Tibial nerve (tissue), 4 donors: Measurements from ENCODE around the gene BMPR1A. TPM values are rescaled to one million over a fixed set of nuclear protein-coding genes. Genes with fewer than 3 reads are reported as not detected.
"Not testable (repeated sequence)": the region's sequence is repeated elsewhere in the genome, so short reads cannot be mapped to it uniquely, and the experiment has no call there.

Experiments used
- DNase-seq, 2 donors: peaks; one replicate each; pipeline ENCODE4 v3.0.0-alpha.2; 2019; ENCODE audit warnings: low spot score in 2 of 2
- H3K27ac ChIP-seq, 4 donors: fragments of 200-600 bp; sonication (generic) in 3 of 4; one replicate each; pipeline ENCODE4 v1.5.1; 2017 to 2019; ENCODE audit warnings: mild to moderate bottlenecking in 1 of 4
- H3K27me3 ChIP-seq, 2 donors: fragments of 200-600 bp; sonication (generic) in 1 of 2; one replicate each; pipeline versions ENCODE4 v1.5.1 to v1.6.0; 2017 to 2019
- H3K36me3 ChIP-seq, 3 donors: fragments of 200-600 bp; sonication (generic); one replicate each; pipeline ENCODE4 v1.5.1; 2018 to 2019
- H3K4me1 ChIP-seq, 4 donors: fragments of 200-600 bp; sonication (generic) in 3 of 4; one replicate each; pipeline ENCODE4 v1.5.1; 2017 to 2019
- H3K4me3 ChIP-seq, 4 donors: fragments of 200-600 bp; sonication (generic) in 3 of 4; one replicate each; pipeline ENCODE4 v1.5.1; 2017 to 2019; ENCODE audit warnings: mild to moderate bottlenecking in 1 of 4, moderate library complexity in 1 of 4
- H3K9me3 ChIP-seq, 4 donors: fragments of 200-600 bp; sonication (generic) in 3 of 4; one replicate each; pipeline ENCODE4 v1.5.1; 2017 to 2019
- CTCF ChIP-seq, 5 experiments: fragments of 200-600 bp in 3 of 5; fragments of 450-650 bp in 2 of 5; sonication (generic) in 3 of 5; IDR thresholded peaks; one replicate each; pipeline ENCODE4 v1.5.1; 2016 to 2019; ENCODE audit warnings: antibody characterized with exemption in 5 of 5, mild to moderate bottlenecking in 3 of 5, moderate library complexity in 2 of 5
- EP300 ChIP-seq, 2 donors: sonication (generic); formaldehyde crosslinking; IDR thresholded peaks; one replicate each; pipeline ENCODE4 v1.6.1; 2017; ENCODE audit warnings: antibody characterized with exemption in 2 of 2, mild to moderate bottlenecking in 1 of 2
- POLR2A ChIP-seq, 2 donors: fragments of 450-650 bp; IDR thresholded peaks; one replicate each; pipeline ENCODE4 v1.6.1; 2017; ENCODE audit warnings: antibody characterized with exemption in 2 of 2, mild to moderate bottlenecking in 2 of 2, moderate library complexity in 2 of 2
- WGBS, 2 donors: methylation state at CpG; one replicate each; pipeline ENCODE4 v1.1.5; 2018; 5-methylcytosine and 5-hydroxymethylcytosine counted together
- total RNA-seq, 4 donors: library from RNA; depleted of rRNA; stranded (reverse); fragments of >200 nt; gene quantifications; one replicate each; pipeline ENCODE4 v1.1.0, GENCODE V29; 2016

Gene BMPR1A
- total RNA-seq, 4 donors from 2014 or later: 35.7 to 51.3 (median 42.8) TPM

DNA sequence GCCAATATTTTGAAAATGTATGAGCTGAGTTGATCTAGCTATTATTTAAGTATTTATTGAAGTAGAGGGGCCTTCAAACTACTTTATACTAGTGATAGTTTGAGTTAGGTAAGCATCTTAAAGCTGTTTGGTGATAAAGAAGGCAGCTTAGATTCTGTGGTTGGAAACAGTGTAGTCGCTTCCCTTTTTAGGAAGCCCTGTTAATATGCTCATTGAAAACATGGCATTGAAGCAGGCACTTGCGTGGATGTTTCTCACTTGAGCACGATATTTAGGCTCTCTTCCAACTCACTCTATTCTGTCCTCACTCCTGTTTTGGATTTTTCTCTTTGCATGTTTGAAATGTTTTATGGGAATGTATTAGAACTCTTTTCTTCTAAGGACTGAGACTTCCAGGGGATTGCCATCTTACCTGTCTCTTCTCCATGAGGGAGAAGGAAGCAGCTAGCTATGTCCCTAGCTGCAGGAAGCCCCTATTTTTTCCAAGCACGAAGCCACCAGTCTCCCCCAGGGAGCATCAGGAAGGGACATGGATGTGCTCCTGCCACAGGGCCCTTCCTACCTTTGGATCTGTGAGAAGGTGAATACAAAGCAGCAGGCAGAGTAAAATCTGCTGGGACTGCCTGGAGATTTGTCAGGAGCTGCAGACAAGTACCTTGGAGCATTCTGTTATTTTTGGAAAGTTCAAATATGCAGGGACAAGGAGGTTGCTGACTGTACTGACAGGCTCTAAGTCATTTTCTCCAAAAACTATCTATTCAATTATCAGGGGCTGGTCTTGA is 22.0 kb upstream of the BMPR1A start:
- peaks cover 0 to 3% (median 0%) of the 10 kb centered on the region in 4 donors for H3K4me1 ChIP-seq
- H3K36me3 ChIP-seq: no peaks in the 10 kb centered on the region
- H3K27me3 ChIP-seq: no peaks in the 10 kb centered on the region
- no peak for DNase-seq
- H3K27ac ChIP-seq: no peak overlapping the region
- no peak for TF ChIP-seq POLR2A (IDR thresholded peaks at IDR 0.05)
- no peak for TF ChIP-seq CTCF (IDR thresholded peaks at IDR 0.05)
- TF ChIP-seq EP300 (IDR thresholded peaks at IDR 0.05): no peak
- 45 to 55% methylated on average over 4 of the region's 4 CpGs for WGBS, 2 donors
- no peak overlapping the region for H3K4me3 ChIP-seq
- no peaks in the 10 kb centered on the region for H3K9me3 ChIP-seq

- DNase-seq, H3K27me3 ChIP-seq, H3K9me3 ChIP-seq, H3K27ac ChIP-seq, H3K36me3 ChIP-seq, H3K4me1 ChIP-seq, H3K4me3 ChIP-seq: not testable (repeated sequence)
- WGBS, 2 donors: 96 to 97% methylated on average over 4 of the region's 4 CpGs
Measured at GRCh38 chr10:86735278-86735677, 21.1 kb upstream of the BMPR1A start.

- TF ChIP-seq POLR2A (IDR thresholded peaks at IDR 0.05): no peak
- TF ChIP-seq CTCF (IDR thresholded peaks at IDR 0.05): no peak
- TF ChIP-seq EP300 (IDR thresholded peaks at IDR 0.05): no peak
- 88 to 92% methylated on average over 1 of the region's 1 CpG for whole genome bisulfite sequencing, 2 donors
- H3K4me3 ChIP-seq: no peak overlapping the region
- H3K27ac ChIP-seq: no peak overlapping the region
- no peaks in the 10 kb centered on the region for H3K36me3 ChIP-seq
- no peaks in the 10 kb centered on the region for H3K27me3 ChIP-seq
- H3K9me3 ChIP-seq: no peaks in the 10 kb centered on the region
- peaks cover 0 to 12% (median 0%) of the 10 kb centered on the region in 4 donors for H3K4me1 ChIP-seq
- no peak for DNase-seq
Measured at GRCh38 chr10:86742230-86742629, 14.2 kb upstream of the BMPR1A start.

GRCh38 chr10:86744067-86744725 is 12.2 kb upstream of the BMPR1A start:
- TF ChIP-seq CTCF (IDR thresholded peaks at IDR 0.05): no peak
- TF ChIP-seq EP300 (IDR thresholded peaks at IDR 0.05): peak in 1 of 2 donors; percentile 70
- WGBS, 2 donors: 63 to 72% methylated on average over 7 of the region's 7 CpGs
- Histone ChIP-seq H3K27me3 (no peaks in the 10 kb centered on the region), H3K9me3 (no peaks in the 10 kb centered on the region), H3K4me1 (peaks cover 0 to 27% (median 6%) of the 10 kb centered on the region in 4 donors), H3K27ac (peak overlapping the region in 2 of 4 donors; percentile 56 to 68), H3K4me3 (no peak overlapping the region), H3K36me3 (no peaks in the 10 kb centered on the region)
- DNase-seq: peak in 1 of 2 donors; percentile 46

DNA sequence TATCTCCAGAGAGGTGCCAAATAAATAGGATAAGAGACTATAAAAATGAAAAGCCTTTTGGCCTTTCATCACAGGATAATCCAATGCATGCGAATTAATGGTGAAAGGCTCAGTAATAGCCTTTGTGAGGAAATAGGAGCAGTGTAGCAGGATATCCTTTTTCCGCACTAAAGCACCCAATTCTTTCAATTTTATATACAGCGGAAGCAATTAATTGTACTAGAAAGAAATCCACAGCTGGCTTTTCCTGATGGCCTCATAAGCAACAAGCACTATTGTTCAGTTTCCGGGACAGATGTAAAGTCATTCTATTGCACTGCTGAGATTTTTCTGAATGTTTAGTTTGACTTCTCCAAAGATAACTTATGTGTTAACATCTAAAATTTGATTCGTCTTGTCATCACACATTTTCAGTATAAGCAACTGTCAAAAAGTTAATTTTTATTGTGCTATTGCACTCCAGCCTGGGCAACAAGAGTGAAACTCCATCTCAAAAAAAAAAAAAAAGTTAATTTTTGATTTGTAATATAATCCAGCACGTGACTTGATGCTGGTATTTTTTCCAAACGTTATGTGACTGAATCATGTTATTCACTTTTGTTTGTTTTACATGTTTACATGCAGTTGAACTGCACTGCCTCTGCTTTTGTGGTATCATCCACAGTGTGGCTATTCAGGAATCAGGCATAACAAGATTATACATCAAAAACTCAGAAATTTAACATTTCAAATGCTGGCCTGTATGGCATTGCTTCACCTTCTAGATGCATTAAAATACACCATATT is 8.4 kb upstream of the BMPR1A start:
- whole genome bisulfite sequencing, 2 donors: 19 to 25% methylated on average over 7 of the region's 7 CpGs
- no peak for DNase-seq
- no peaks in the 10 kb centered on the region for H3K36me3 ChIP-seq
- TF ChIP-seq EP300 (IDR thresholded peaks at IDR 0.05) (no peak), CTCF (IDR thresholded peaks at IDR 0.05) (no peak), POLR2A (IDR thresholded peaks at IDR 0.05) (no peak)
- H3K4me1 ChIP-seq: peaks cover 0 to 24% (median 6%) of the 10 kb centered on the region in 4 donors
- no peaks in the 10 kb centered on the region for H3K27me3 ChIP-seq
- H3K4me3 ChIP-seq: no peak overlapping the region
- H3K9me3 ChIP-seq: no peaks in the 10 kb centered on the region
- peak overlapping the region in 2 of 4 donors; percentile 53 to 69 for H3K27ac ChIP-seq
